K562 (cell line): ENCODE measurements around the gene ELP1. TPM values are rescaled to one million over a fixed set of nuclear protein-coding genes. Genes with fewer than 3 reads are reported as not detected.
"Not testable (repeated sequence)": the region's sequence is repeated elsewhere in the genome, so short reads cannot be mapped to it uniquely, and the experiment has no call there.

Experiments
- ATAC-seq: fragments of 200-7000 bp; cut with Tn5 transposase; 3 replicates; pipeline ENCODE4 v1.9.1; 2020; ENCODE audit warnings: moderate library complexity
- BruUV-seq: library from RNA; stranded (reverse); fragments of 400-500 nt; replicated peaks from 2 replicates; lab custom pipeline; 2021; lab: Mats Ljungman, UMichigan
- CTCF ChIA-PET: fragments of 300-600 bp; formaldehyde crosslinking; extraction: SDS; loops from one replicate; lab custom pipeline; 2021; ENCODE audit warnings: low intra/inter-chr PET ratio; lab: Yijun Ruan, JAX
- POLR2A ChIA-PET: fragments of 300-600, 350-650 bp; sonication (Branson Sonifier 250); formaldehyde crosslinking; extraction: SDS; loops from one replicate; lab custom pipeline; 2021; ENCODE audit warnings: antibody characterized with exemption, inconsistent platforms; lab: Yijun Ruan, JAX
- DNase-seq, 4 experiments: peaks; one replicate each; pipeline versions ENCODE4 v3.0.0 to v3.0.0-alpha.2; 2011 to 2018; ENCODE audit warnings: low spot score in 3 of 4, mixed read lengths in 3 of 4; ENCODE audit errors: extremely low read depth in 1 of 4
- FAIRE-seq: peaks from 2 replicates; lab custom pipeline; 2011; peaks lifted over from hg19 to GRCh38; lab: Jason Lieb, UNC
- H2AFZ ChIP-seq: 2 replicates; pipeline ENCODE4 v1.6.0; 2011; ENCODE audit warnings: low read depth, low read length, control low read depth, inconsistent platforms
- H3K27ac ChIP-seq: fragments of 200-600 bp; 3 replicates; pipeline ENCODE4 v1.8.0; 2011; ENCODE audit warnings: low read depth, mild to moderate bottlenecking, control low read depth, inconsistent platforms, low read length, moderate library complexity, mixed read lengths; ENCODE audit errors: extremely low read depth
- H3K27me3 ChIP-seq, 2 experiments: fragments of 300-600 bp in 1 of 2; 2 replicates in 1 of 2; 3 replicates in 1 of 2; pipeline versions ENCODE4 v1.6.0 to v1.8.0; 2011; ENCODE audit warnings: inconsistent platforms in 2 of 2, low read length in 2 of 2, mild to moderate bottlenecking in 1 of 2, mixed read lengths in 1 of 2, moderate library complexity in 1 of 2; ENCODE audit not compliant: control insufficient read depth in 2 of 2, insufficient read depth in 2 of 2
- H3K36me3 ChIP-seq: fragments of 300-600 bp; 3 replicates; pipeline ENCODE4 v1.8.0; 2011; ENCODE audit warnings: mild to moderate bottlenecking, low read length, inconsistent platforms; ENCODE audit not compliant: control insufficient read depth, insufficient read depth
- H3K4me1 ChIP-seq, 2 experiments: fragments of 200-600 bp in 1 of 2; replicated peaks in 1 of 2; 2 replicates in 1 of 2; 3 replicates in 1 of 2; pipeline versions ENCODE4 v1.5.1 to v1.8.0; 2011; ENCODE audit warnings: inconsistent platforms in 2 of 2, low read length in 2 of 2, mild to moderate bottlenecking in 1 of 2, mixed read lengths in 1 of 2, moderate library complexity in 1 of 2; ENCODE audit not compliant: control insufficient read depth in 2 of 2, insufficient read depth in 2 of 2
- H3K4me2 ChIP-seq: 2 replicates; pipeline ENCODE4 v1.6.1; 2011; ENCODE audit warnings: low read length, control low read depth, inconsistent platforms, mixed read lengths; ENCODE audit not compliant: insufficient read depth
- H3K4me3 ChIP-seq: fragments of 200-600 bp; sonication (generic), shearing (Covaris generic); 2 replicates; pipeline ENCODE4 v1.5.1; 2016; ENCODE audit warnings: control low read depth, inconsistent platforms
- H3K79me2 ChIP-seq: fragments of 200-600 bp; 3 replicates; pipeline ENCODE4 v1.8.0; 2011; ENCODE audit warnings: low read length, inconsistent platforms; ENCODE audit not compliant: control insufficient read depth, insufficient read depth
- H3K9ac ChIP-seq, 2 experiments: 2 replicates each; pipeline versions ENCODE4 v1.6.0 to v1.6.1; 2011; ENCODE audit warnings: low read depth in 2 of 2, low read length in 2 of 2, control low read depth in 1 of 2, inconsistent platforms in 1 of 2, mild to moderate bottlenecking in 1 of 2, mixed read lengths in 1 of 2; ENCODE audit not compliant: insufficient read depth in 1 of 2
- H3K9me1 ChIP-seq: one replicate; pipeline ENCODE4 v1.6.0; 2011; ENCODE audit warnings: inconsistent platforms, mild to moderate bottlenecking, low read length, moderate library complexity; ENCODE audit not compliant: control insufficient read depth, insufficient read depth
- H3K9me3 ChIP-seq: replicated peaks from 2 replicates; pipeline ENCODE4 v1.5.1; 2011; ENCODE audit warnings: low read depth, low read length, inconsistent platforms; ENCODE audit not compliant: control insufficient read depth, insufficient read depth
- H4K20me1 ChIP-seq: replicated peaks from 2 replicates; pipeline ENCODE4 v1.6.1; 2011; ENCODE audit warnings: low read length, inconsistent platforms, mixed read lengths; ENCODE audit not compliant: control insufficient read depth, insufficient read depth
- WGBS: fragments of 100-300 bp; shearing (Covaris generic); methylation state at CpG from one replicate; pipeline ENCODE4 v1.1.6; 2016; ENCODE audit warnings: low coverage, mixed read lengths; ENCODE audit not compliant: insufficient coverage; ENCODE audit errors: missing lambda C conversion rate; 5-methylcytosine and 5-hydroxymethylcytosine counted together
- in situ Hi-C: fragments of 300-500 bp; cut with MboI; formaldehyde crosslinking; loops from 4 replicates; pipeline ENCODE4 v1.15.0; 2018; ENCODE audit warnings: inconsistent platforms, mixed read lengths
- intact Hi-C: fragments of 100-400 bp; cut with micrococcal nuclease; formaldehyde crosslinking; loops from 2 replicates; pipeline ENCODE4 v1.14.2; 2022
- polyA plus RNA-seq, 8 experiments: library from polyadenylated mRNA; depleted of rRNA in 4 of 8; stranded (reverse) in 5 of 8; unstranded in 3 of 8; fragments of >200 nt; fragmentation: Nextera tagmentation in 2 of 8; fragmentation: Illumina TruSeq in 1 of 8; extraction: Ambion mirVana in 2 of 8; extraction: Trizol in 1 of 8; gene quantifications; 2 replicates each; pipeline versions ENCODE4 v1.2.1 to v1.2.3, GENCODE V29; 2011 to 2014; ENCODE audit warnings: inconsistent platforms in 1 of 8, missing spikeins in 1 of 8
- total RNA-seq, 7 experiments: library from RNA; depleted of rRNA in 6 of 7; stranded (reverse); fragments of >200 nt in 6 of 7; fragmentation: Illumina TruSeq in 2 of 7; extraction: Trizol in 2 of 7; gene quantifications; 2 replicates each; pipeline versions ENCODE4 v1.2.1 to v1.2.3, GENCODE V29; 2011 to 2021; ENCODE audit warnings: low replicate concordance in 1 of 7
- TF ChIP-seq, protein P1 (sequence below): fragments of 450-650 bp; formaldehyde crosslinking; IDR thresholded peaks from 2 replicates; pipeline ENCODE4 v1.4.0; 2020; ENCODE audit warnings: mild to moderate bottlenecking, moderate library complexity
- TF ChIP-seq, protein P2 (sequence below), 2 experiments: fragments of 450-650 bp in 1 of 2; sonication (generic) in 1 of 2; formaldehyde crosslinking in 1 of 2; IDR thresholded peaks; 2 replicates each; pipeline versions ENCODE4 v1.7.1 to v1.9.0; 2016 to 2022; ENCODE audit warnings: inconsistent platforms in 1 of 2, mild to moderate bottlenecking in 1 of 2, missing genetic modification reagents in 1 of 2

Gene ELP1
- total and polyA plus RNA-seq, 9 of the 15 experiments (the other 6 are each of a cell fraction or from before 2014, with no cell fraction given): 17.0 to 48.6 (median 39.7) TPM

DNA sequence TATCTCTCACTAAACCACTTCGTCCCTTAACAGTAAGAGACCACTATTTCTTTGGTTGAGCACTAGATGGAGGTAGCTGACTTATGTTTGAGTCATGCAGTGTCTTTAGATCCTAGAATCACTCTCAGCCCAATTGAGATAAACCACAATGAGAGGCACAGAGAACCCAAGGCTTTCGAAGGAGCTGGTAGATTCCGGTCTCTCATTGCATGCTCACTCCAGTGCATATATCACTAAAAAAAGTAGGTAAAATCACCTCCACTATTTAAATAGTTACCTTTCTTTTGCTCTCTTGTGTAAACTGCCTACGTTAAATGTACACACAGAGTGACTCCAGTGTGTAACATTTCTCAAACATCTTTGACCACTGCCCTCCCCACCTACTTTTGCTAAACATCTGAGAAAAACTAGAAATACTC is 44.3 kb downstream of the ELP1 start (continued):
- TF ChIP-seq, protein P1, sequence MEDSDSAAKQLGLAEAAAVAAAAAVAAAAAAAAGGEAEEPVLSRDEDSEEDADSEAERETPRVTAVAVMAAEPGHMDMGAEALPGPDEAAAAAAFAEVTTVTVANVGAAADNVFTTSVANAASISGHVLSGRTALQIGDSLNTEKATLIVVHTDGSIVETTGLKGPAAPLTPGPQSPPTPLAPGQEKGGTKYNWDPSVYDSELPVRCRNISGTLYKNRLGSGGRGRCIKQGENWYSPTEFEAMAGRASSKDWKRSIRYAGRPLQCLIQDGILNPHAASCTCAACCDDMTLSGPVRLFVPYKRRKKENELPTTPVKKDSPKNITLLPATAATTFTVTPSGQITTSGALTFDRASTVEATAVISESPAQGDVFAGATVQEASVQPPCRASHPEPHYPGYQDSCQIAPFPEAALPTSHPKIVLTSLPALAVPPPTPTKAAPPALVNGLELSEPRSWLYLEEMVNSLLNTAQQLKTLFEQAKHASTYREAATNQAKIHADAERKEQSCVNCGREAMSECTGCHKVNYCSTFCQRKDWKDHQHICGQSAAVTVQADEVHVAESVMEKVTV: peak; percentile 75

DNA sequence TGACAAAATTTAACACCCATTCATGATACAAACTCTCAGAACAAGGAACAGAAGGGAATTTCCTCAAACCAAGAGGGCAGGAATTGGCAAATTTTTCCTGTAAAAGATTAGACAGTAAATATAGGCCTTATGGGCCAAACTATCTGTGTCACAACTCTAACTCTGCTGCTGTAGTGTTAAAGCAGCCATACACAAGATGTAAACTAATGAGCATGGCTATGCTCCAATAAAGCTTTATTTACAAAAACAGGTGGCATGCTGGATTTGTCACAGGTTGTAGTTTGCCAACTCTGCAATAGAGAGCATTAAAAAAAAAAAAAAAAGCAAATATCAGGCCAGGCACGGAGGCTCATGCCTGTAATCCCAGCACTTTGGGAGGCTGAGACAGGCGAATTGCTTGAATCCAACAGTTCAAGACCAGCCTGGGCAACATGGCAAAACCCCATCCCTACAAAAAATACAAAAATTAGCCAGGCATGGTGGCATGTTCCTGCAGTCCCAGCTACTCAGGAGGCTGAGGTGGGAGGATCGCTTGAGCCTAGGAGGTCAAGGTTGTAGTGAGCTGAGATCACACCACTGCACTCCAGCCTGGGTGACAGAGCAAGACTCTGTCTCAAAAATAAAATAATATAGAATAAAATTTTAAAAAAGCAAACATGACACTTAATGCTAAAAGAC is 47.2 kb downstream of the ELP1 start:
- ATAC-seq, H3K9me1 ChIP-seq, H3K9me3 ChIP-seq, H3K27me3 ChIP-seq, in situ Hi-C loops, H3K4me3 ChIP-seq, H3K4me2 ChIP-seq, DNase-seq, BruUV-seq, H3K79me2 ChIP-seq, H3K9ac ChIP-seq, FAIRE-seq, H2AFZ ChIP-seq, H3K4me1 ChIP-seq: not testable (repeated sequence)
- 66% methylated on average over 3 of the region's 3 CpGs for WGBS
- Histone ChIP-seq H3K27ac (peak overlapping the region; percentile 23; the same call in 1 of the 3 replicates), H3K36me3 (peaks cover 67% of the 10 kb centered on the region)
- POLR2A ChIA-PET: interaction anchor here (0.6 to 0.9 kb wide), 2 partner anchors 32 to 270 kb away, joined by 3 to 5 read pairs; no protein-coding TSS in a partner anchor
- TF ChIP-seq, protein P2, sequence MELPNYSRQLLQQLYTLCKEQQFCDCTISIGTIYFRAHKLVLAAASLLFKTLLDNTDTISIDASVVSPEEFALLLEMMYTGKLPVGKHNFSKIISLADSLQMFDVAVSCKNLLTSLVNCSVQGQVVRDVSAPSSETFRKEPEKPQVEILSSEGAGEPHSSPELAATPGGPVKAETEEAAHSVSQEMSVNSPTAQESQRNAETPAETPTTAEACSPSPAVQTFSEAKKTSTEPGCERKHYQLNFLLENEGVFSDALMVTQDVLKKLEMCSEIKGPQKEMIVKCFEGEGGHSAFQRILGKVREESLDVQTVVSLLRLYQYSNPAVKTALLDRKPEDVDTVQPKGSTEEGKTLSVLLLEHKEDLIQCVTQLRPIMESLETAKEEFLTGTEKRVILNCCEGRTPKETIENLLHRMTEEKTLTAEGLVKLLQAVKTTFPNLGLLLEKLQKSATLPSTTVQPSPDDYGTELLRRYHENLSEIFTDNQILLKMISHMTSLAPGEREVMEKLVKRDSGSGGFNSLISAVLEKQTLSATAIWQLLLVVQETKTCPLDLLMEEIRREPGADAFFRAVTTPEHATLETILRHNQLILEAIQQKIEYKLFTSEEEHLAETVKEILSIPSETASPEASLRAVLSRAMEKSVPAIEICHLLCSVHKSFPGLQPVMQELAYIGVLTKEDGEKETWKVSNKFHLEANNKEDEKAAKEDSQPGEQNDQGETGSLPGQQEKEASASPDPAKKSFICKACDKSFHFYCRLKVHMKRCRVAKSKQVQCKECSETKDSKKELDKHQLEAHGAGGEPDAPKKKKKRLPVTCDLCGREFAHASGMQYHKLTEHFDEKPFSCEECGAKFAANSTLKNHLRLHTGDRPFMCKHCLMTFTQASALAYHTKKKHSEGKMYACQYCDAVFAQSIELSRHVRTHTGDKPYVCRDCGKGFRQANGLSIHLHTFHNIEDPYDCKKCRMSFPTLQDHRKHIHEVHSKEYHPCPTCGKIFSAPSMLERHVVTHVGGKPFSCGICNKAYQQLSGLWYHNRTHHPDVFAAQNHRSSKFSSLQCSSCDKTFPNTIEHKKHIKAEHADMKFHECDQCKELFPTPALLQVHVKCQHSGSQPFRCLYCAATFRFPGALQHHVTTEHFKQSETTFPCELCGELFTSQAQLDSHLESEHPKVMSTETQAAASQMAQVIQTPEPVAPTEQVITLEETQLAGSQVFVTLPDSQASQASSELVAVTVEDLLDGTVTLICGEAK (IDR thresholded peaks at IDR 0.05): peak; percentile 77
- TF ChIP-seq, protein P2 (CRISPR knock-in tag; IDR thresholded peaks at IDR 0.05): not testable (repeated sequence)
- TF ChIP-seq, all 486 proteins: peak for 1; not testable (repeated sequence) for 485
- intact Hi-C loops: loop anchor here (5.0 to 10.0 kb wide), 3 partner anchors 66 to 438 kb away; partner anchors contain the start of gene EPB41L4B
- H4K20me1 ChIP-seq, CTCF ChIA-PET: not testable (repeated sequence)
